K562 (cell line): ENCODE results near the gene RNASEH2C. TPM values are rescaled to one million over a fixed set of nuclear protein-coding genes. Genes with fewer than 3 reads are reported as not detected.

Experiments used
- ATF7 ChIP-seq: fragments of 450-650 bp; IDR thresholded peaks from 2 replicates; pipeline ENCODE4 v1.7.1; 2014; ENCODE audit warnings: mild to moderate bottlenecking, moderate library complexity
- FOXK2 ChIP-seq, 2 experiments: fragments of 450-650 bp; IDR thresholded peaks in 1 of 2; conservative IDR thresholded peaks in 1 of 2; 2 replicates each; pipeline ENCODE4 v1.6.1; 2016; ENCODE audit warnings: low read depth in 2 of 2, mild to moderate bottlenecking in 1 of 2
- JUND ChIP-seq, 2 experiments: IDR thresholded peaks; 2 replicates in 1 of 2; 3 replicates in 1 of 2; pipeline ENCODE4 v1.6.1; 2011; ENCODE audit warnings: borderline replicate concordance in 2 of 2, low read depth in 2 of 2, low read length in 2 of 2, improper control_type of control experiment in 1 of 2, missing biosample characterization in 1 of 2, missing genetic modification characterization in 1 of 2, missing genetic modification reagents in 1 of 2
- POLR2H ChIP-seq: IDR thresholded peaks from 2 replicates; pipeline ENCODE4 v1.6.1; 2016; ENCODE audit warnings: missing genetic modification characterization, low read depth, mild to moderate bottlenecking, control low read depth, missing compliant biosample characterization, moderate library complexity
- PRPF4 ChIP-seq: fragments of 200-400 bp; formaldehyde crosslinking; IDR thresholded peaks from one replicate; pipeline ENCODE4 v1.6.1; 2017; ENCODE audit warnings: low read length, low read depth, mild to moderate bottlenecking; ENCODE audit not compliant: insufficient read depth, poor library complexity, severe bottlenecking
- SAP30 ChIP-seq: fragments of 200-600 bp; sonication (generic); IDR thresholded peaks from 2 replicates; pipeline ENCODE4 v1.6.1; 2012; ENCODE audit warnings: borderline replicate concordance, low read depth, mild to moderate bottlenecking, moderate library complexity, low read length, control low read depth, inconsistent platforms; ENCODE audit not compliant: insufficient read depth, poor library complexity, severe bottlenecking
- ZNF766 ChIP-seq: fragments of 200-800 bp; sonication (Bioruptor generic); conservative IDR thresholded peaks from 2 replicates; pipeline ENCODE4 v1.6.1; 2016; ENCODE audit warnings: missing genetic modification characterization, missing compliant biosample characterization
- polyA plus RNA-seq, 8 experiments: library from polyadenylated mRNA; depleted of rRNA in 4 of 8; stranded (reverse) in 5 of 8; unstranded in 3 of 8; fragments of >200 nt; fragmentation: Nextera tagmentation in 2 of 8; fragmentation: Illumina TruSeq in 1 of 8; extraction: Ambion mirVana in 2 of 8; extraction: Trizol in 1 of 8; gene quantifications; 2 replicates each; pipeline versions ENCODE4 v1.2.1 to v1.2.3, GENCODE V29; 2011 to 2014; ENCODE audit warnings: inconsistent platforms in 1 of 8, missing spikeins in 1 of 8
- total RNA-seq, 7 experiments: library from RNA; depleted of rRNA in 6 of 7; stranded (reverse); fragments of >200 nt in 6 of 7; fragmentation: Illumina TruSeq in 2 of 7; extraction: Trizol in 2 of 7; gene quantifications; 2 replicates each; pipeline versions ENCODE4 v1.2.1 to v1.2.3, GENCODE V29; 2011 to 2021; ENCODE audit warnings: low replicate concordance in 1 of 7
- TF ChIP-seq, protein P1 (sequence below): fragments of 450-650 bp; IDR thresholded peaks from 2 replicates; pipeline ENCODE4 v1.6.1; 2016; ENCODE audit warnings: mild to moderate bottlenecking, moderate library complexity

Gene RNASEH2C
- total and polyA plus RNA-seq, 9 of the 15 experiments (the other 6 are each of a cell fraction or from before 2014, with no cell fraction given) = 5.4 to 78.2 (median 15.6) TPM

GRCh38 chr11:65711785-65712632 lies 8.6 kb downstream of the RNASEH2C start, which contains the start of gene KAT5 (continued):
- TF ChIP-seq, protein P1, sequence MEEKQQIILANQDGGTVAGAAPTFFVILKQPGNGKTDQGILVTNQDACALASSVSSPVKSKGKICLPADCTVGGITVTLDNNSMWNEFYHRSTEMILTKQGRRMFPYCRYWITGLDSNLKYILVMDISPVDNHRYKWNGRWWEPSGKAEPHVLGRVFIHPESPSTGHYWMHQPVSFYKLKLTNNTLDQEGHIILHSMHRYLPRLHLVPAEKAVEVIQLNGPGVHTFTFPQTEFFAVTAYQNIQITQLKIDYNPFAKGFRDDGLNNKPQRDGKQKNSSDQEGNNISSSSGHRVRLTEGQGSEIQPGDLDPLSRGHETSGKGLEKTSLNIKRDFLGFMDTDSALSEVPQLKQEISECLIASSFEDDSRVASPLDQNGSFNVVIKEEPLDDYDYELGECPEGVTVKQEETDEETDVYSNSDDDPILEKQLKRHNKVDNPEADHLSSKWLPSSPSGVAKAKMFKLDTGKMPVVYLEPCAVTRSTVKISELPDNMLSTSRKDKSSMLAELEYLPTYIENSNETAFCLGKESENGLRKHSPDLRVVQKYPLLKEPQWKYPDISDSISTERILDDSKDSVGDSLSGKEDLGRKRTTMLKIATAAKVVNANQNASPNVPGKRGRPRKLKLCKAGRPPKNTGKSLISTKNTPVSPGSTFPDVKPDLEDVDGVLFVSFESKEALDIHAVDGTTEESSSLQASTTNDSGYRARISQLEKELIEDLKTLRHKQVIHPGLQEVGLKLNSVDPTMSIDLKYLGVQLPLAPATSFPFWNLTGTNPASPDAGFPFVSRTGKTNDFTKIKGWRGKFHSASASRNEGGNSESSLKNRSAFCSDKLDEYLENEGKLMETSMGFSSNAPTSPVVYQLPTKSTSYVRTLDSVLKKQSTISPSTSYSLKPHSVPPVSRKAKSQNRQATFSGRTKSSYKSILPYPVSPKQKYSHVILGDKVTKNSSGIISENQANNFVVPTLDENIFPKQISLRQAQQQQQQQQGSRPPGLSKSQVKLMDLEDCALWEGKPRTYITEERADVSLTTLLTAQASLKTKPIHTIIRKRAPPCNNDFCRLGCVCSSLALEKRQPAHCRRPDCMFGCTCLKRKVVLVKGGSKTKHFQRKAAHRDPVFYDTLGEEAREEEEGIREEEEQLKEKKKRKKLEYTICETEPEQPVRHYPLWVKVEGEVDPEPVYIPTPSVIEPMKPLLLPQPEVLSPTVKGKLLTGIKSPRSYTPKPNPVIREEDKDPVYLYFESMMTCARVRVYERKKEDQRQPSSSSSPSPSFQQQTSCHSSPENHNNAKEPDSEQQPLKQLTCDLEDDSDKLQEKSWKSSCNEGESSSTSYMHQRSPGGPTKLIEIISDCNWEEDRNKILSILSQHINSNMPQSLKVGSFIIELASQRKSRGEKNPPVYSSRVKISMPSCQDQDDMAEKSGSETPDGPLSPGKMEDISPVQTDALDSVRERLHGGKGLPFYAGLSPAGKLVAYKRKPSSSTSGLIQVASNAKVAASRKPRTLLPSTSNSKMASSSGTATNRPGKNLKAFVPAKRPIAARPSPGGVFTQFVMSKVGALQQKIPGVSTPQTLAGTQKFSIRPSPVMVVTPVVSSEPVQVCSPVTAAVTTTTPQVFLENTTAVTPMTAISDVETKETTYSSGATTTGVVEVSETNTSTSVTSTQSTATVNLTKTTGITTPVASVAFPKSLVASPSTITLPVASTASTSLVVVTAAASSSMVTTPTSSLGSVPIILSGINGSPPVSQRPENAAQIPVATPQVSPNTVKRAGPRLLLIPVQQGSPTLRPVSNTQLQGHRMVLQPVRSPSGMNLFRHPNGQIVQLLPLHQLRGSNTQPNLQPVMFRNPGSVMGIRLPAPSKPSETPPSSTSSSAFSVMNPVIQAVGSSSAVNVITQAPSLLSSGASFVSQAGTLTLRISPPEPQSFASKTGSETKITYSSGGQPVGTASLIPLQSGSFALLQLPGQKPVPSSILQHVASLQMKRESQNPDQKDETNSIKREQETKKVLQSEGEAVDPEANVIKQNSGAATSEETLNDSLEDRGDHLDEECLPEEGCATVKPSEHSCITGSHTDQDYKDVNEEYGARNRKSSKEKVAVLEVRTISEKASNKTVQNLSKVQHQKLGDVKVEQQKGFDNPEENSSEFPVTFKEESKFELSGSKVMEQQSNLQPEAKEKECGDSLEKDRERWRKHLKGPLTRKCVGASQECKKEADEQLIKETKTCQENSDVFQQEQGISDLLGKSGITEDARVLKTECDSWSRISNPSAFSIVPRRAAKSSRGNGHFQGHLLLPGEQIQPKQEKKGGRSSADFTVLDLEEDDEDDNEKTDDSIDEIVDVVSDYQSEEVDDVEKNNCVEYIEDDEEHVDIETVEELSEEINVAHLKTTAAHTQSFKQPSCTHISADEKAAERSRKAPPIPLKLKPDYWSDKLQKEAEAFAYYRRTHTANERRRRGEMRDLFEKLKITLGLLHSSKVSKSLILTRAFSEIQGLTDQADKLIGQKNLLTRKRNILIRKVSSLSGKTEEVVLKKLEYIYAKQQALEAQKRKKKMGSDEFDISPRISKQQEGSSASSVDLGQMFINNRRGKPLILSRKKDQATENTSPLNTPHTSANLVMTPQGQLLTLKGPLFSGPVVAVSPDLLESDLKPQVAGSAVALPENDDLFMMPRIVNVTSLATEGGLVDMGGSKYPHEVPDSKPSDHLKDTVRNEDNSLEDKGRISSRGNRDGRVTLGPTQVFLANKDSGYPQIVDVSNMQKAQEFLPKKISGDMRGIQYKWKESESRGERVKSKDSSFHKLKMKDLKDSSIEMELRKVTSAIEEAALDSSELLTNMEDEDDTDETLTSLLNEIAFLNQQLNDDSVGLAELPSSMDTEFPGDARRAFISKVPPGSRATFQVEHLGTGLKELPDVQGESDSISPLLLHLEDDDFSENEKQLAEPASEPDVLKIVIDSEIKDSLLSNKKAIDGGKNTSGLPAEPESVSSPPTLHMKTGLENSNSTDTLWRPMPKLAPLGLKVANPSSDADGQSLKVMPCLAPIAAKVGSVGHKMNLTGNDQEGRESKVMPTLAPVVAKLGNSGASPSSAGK = peak; percentile 100
- TF ChIP-seq SAP30 (peak; percentile 87), ATF7 (peak; percentile 92), POLR2H (tag) (peak; percentile 84), ZNF766 (CRISPR knock-in tag) (no peak), FOXK2 (conservative IDR thresholded peaks at IDR 0.05 in 1 of 2, IDR thresholded peaks at IDR 0.05 in 1 of 2; ENCODE audit: low read depth in 2 of 2) (peak; percentile 92 to 98), PRPF4 (peak; percentile 40), JUND (IDR thresholded peaks at IDR 0.05; ENCODE audit: borderline replicate concordance, low read depth, low read length) (peak; percentile 35; the same call in 1 of the 2 replicates), JUND (tag; IDR thresholded peaks at IDR 0.05; ENCODE audit: borderline replicate concordance, low read depth, low read length) (peak; percentile 63; the same call in 2 of the 3 replicates)
